Left ventricle myocardium superior (tissue), 1 donor: ENCODE data around the gene UNC119B. TPM values are rescaled to one million over a fixed set of nuclear protein-coding genes. Genes with fewer than 3 reads are reported as not detected.

ENCODE experiments used
- ATAC-seq: fragments of 200-7000 bp; cut with Tn5 transposase; one replicate; pipeline ENCODE4 v1.9.1; 2020; ENCODE audit warnings: mild to moderate bottlenecking, moderate library complexity
- DNase-seq: peaks from one replicate; pipeline ENCODE4 v3.0.0-alpha.2; 2020
- intact Hi-C: fragments of 100-400 bp; cut with micrococcal nuclease; formaldehyde crosslinking; loops from one replicate; pipeline ENCODE4 v1.11.0; 2022
- total RNA-seq: library from RNA; stranded (reverse); fragmentation: NEBNext Ultra II Directional; extraction: Animal tissue kit (Norgen Biotek cat#: 25700); gene quantifications from one replicate; pipeline ENCODE4 v1.2.1, GENCODE V29; 2021
- donor health status: DM: no; HTN: yes; CAD: no; lungs with severe emphysema.

The UNC119B gene
- total RNA-seq, 1 donor from 2014 or later: 13.2 TPM

DNA sequence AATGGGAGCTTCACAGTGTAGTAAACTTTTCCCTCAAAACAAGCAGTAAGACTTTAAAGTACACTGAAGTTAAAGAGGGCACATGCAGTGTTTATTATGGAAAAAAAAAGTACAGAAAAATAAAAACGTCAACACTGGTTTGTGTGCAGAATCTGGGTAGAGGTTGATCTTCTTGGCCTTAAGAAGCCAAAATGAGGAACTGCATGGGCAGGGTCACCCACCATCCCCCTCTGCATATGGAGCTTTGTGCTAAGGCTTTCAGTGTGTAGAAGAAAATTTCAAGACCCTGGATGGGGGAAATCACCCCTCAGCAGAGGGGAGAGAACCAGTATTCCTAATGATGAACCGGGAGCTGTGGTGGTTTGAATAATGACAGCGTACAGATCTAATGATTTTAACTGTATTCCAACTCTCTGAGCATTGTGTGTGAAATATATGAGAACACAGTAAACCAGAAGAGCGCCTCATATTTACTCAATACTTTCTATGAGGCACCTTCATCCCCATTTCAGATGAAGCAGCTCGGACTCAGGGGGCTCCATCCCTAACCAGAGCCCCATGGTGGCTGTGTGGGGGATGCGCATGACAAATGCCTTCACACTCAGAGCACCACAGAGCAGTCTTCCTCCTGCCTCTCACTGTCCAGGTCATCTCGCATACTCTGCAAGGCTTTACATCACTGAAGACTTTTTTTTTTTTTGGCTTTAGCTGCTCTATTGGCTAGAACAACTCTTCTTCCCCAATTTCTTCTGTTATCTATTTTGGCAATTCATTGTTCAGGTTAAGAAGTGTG lies 48.7 kb downstream of the UNC119B start:
- DNase-seq (no peak), ATAC-seq (no peak)
- intact Hi-C loops: no loop called here

DNA sequence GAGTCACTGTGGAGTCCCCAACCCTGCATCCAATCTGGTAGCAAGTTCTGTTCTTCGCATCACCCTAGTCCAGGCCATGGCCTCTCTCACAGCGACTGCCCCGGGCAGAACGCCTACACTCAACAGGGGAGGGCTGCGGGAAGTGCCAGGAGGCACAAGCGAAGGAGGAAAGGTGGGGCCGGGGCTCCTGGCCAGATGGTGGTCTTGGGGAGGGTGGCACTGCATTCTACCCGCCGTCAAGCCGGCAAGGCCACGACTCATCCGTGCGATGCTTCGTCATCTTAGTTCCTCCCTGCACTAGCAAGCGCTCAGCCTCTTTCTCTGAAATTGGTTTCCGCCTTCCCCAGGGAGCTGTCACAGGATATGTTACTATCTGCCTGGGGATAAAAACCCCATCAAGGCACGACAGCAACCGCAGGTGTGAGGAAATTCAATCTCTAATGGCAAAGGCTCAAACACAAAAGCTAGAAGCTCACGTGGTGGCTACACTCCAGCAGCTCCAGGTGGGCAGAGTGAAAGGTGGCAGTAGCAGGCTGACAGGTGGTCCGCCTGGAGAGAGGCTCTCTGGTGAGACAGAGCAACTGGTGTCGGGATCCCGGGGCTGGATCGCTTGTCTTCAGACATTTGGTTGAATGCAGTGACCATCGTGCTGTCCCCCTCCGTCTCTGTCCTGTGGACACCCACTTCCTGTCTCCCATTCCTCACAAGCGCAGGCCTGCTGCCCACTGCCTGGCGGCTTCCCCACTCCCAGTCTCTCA lies 49.5 kb downstream of the UNC119B start:
- DNase-seq (no peak), ATAC-seq (no peak)
- intact Hi-C loops: no loop called here

DNA sequence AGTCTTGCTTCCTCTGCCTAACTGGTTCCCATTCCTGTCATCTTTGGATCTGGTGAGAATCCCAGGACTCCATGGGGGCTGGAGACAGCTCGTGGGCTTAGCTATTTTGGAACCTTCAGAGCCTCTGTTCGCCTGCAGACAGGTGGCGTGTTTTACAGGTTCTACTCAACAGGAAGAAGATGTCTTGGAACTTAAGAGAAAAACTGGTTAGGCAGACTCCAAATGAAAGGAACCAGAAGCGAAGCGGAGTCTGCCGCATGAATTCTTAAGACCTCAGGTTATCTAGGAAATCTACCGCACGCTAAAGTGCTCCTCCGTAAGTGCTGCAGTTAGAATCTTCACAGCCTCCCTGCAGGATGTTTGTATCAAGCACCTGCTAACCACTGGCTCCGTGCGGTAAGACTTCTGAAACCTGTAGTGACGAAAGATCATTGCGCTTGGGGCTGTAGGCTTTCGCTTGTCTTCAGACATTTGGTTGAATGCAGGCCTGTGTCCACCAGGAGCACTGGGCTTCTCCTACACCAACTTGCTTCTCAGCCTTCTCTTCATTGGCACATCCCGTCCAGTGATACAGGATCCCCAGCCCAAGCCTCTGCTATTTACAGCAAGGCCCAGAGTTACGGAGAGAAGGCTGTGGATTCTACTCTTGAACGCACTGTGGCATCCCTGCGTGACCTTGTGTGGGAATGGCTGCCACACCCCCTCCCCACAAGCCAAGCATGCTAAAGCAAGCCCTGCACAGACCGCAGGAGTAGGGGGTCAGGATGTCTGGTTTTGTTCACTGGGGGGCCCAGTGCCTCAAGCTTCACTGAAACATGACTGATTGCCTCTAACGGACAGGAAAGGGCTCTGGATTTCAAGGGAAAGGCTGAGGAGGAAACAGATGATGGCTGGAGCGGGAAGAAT lies 50.3 kb downstream of the UNC119B start:
- DNase-seq (no peak), ATAC-seq (peak; percentile 5)

DNA sequence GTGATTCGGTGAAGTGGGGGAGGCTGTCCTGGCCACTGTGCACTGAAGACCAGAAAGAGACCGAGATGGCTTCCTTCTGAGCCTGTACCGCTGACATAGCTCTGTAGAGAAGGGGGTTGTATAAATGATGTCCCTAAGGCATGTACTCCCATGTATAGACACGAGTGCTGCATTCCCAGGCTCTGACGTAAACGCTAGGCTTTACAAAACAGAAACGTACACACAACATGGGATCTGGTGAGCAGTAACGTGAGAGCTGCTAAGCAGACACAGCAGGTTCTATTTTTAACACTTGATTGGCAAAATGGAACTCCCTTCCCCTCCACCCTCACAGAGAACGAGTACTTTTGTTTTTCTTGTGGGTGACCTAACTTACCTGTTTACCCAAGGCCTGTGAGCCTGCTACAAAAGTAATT lies 51.3 kb downstream of the UNC119B start:
- ATAC-seq: peak; percentile 85
- intact Hi-C loops: no loop called here

More for the DNA sequence above, 50.3 kb downstream of the UNC119B start:
- intact Hi-C loops: no loop called here

DNA sequence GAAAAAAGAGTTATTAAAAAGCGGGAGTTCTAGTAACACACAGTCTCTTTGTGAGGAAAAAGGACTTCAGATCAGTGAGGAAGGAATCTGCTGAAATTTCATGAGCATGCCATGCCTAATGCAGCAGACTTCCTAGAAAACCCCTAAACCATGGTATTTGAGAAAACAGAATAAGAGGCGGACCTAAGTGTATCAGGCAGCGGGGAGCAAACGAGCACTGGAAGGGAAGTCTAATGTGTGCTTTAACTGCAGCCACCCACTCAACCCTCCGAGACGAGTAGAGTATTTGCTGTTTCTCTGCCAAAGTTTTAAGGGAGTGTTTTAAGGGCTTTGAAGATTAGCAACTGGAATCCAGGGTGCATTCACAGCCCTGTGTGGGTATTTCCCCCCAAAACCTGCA lies 51.8 kb downstream of the UNC119B start:
- intact Hi-C loops: no loop called here
- DNase-seq (no peak), ATAC-seq (peak; percentile 46)

More for the DNA sequence above, 51.3 kb downstream of the UNC119B start:
- no peak for DNase-seq

DNA sequence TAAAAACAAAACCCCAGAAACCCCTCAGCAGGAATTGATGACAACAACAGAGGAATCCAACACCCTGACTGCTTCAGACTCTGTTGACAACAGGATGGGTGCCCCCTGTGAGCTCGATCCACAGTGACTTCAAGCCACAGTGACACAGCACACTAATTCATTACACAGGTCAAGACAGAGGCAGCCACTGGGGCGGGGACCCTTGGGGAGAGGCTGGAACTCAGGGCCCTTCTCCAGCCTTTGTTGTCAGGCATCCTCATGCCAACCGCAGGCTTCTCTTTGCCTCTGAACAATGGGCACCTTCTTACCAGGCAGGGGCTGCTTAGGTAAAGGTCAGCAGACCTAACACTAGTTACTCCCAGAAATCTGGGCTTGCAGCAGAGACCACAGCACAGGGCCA lies 53.0 kb downstream of the UNC119B start:
- DNase-seq (no peak), ATAC-seq (no peak)
- intact Hi-C loops: no loop called here

DNA sequence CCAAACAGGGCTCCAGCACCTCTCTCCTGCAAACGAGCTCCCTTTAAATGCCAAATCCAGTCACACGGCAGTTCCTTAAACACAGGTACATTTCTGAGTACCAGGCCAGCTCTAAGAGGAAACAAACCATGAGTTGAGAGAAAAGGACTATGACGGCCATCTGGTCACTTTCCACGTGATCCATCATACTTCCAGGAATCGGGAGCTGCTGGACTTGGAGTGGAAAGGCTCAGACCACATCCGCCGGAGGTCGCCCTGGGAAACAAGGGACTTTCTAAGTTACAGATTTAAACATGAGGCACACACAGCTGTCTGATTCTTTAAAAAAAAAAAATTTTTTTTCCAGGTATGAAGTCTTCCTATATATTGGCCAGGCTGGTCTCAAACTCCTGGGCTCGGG lies 54.6 kb downstream of the UNC119B start:
- no peak for ATAC-seq
- intact Hi-C loops: no loop called here
- DNase-seq: no peak

DNA sequence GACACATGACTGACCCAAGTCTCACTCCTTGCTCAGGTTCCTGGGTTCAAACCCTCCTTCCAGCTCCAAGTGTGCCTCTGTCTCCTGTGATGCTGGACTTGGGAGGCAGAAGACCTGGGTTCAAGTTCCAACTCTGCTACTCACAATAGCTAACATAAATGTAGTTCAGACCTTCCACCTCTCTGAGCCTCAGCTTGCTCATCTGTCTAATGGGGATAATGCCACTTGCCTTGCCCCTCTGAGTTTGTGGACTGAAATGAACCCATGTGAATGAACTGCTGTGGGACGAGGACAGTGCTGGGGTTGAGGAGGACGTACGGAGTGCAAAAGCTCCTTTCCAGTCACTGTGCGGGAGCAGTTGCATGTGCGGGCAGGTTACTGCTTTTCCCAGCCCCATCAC lies 56.3 kb downstream of the UNC119B start:
- intact Hi-C loops: no loop called here

DNA sequence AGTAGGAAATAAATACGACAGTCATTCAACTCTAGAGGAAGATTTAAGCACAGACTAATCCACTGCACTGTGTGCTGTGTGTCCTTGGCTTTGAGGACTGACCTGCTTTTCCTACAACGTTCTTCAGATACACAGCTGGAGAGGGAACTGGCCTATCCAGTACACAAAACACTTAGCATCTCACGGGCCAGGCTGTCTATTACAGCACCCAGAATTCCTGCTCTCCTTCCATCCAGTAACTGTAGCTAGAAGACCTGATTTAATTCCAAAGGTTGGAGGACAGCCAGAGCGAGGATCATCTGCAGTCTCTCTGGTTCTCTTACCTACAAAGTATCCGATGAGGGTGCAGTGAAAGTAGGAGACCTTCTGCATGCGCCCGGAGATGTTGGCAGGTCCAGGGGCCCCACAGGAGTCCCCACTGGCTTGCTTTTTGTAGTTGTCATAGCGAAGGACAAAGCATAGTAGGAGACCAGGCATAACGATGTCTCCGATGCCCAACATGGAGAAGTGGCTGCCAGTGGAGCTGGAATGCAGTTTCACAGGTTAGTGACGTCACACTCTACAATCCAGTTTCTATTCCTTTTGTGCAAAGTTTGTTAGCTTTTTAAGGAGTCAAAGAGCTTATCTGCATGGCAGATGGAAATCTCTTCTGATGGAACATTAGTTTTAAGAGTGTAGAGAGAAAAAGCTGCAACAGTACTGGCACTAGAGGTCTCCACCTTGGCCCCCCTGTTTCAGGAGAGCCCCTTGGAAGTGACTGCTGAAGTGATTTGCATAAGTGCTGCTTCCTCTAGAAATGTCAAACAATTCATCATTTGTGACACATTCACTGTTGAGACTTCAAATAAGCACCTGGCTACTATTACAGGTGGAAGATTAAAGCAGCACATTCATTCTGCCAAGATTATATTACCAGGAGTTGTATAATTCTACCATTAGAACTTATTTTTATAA lies 57.1 kb downstream of the UNC119B start:
- DNase-seq: no peak
- ATAC-seq: no peak
- intact Hi-C loops: no loop called here

More for the DNA sequence above, 56.3 kb downstream of the UNC119B start:
- DNase-seq (no peak), ATAC-seq (no peak)

DNA sequence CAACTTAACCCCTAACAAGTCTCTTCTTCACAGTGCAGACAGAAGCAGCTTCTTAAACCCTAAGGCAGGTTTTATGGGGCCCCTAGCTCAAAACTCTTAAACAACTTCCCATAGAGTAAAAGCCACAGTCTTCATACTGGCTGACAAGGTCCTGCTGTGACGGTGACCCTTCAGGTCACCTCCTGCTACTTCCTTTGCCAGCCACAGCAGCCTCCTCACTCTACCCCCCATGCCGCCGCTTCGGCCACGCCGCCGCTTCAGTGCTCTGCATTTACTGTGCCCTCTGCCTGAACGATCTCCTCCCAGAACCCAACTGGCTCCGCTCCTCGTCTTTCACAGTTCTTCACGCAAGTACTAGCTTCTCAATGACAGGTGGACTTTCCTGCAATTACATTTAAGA lies 60.8 kb downstream of the UNC119B start:
- ATAC-seq: no peak
- intact Hi-C loops: loop anchor here (10.0 kb wide), 1 partner anchor 134 kb away; the partner anchor contains the start of gene SPPL3
- DNase-seq: no peak

Other genes starting within 250 kb of the UNC119B start
- gene SRSF9, start 240.7 kb upstream of the UNC119B start, total RNA-seq: 38.9 TPM
- 144 TPM for gene DYNLL1, start 214.3 kb upstream of the UNC119B start, total RNA-seq
- 38.0 TPM for gene COQ5, start 181.3 kb upstream of the UNC119B start, total RNA-seq
- 251 TPM for gene RNF10, start 176.1 kb upstream of the UNC119B start, total RNA-seq
- 34.0 TPM for gene POP5, start 129.1 kb upstream of the UNC119B start, total RNA-seq
- 8.0 TPM for gene CABP1, start 69.8 kb upstream of the UNC119B start, total RNA-seq
- 130 TPM for gene MLEC, start 23.3 kb upstream of the UNC119B start, total RNA-seq
- 108 TPM for gene ACADS, start 15.4 kb downstream of the UNC119B start, total RNA-seq
- gene SPPL3, start 193.9 kb downstream of the UNC119B start, total RNA-seq: 34.6 TPM